CD4-positive, alpha-beta T cell treated with Interleukin-6 at 100 ng/mL for 8 hours (primary cell): ENCODE measurements around the gene CD9.

Source experiments
- DNase-seq: peaks from one replicate; pipeline ENCODE4 v3.0.0-alpha.2; 2020; ENCODE audit warnings: mixed read lengths, low spot score

The CD9 gene

DNA sequence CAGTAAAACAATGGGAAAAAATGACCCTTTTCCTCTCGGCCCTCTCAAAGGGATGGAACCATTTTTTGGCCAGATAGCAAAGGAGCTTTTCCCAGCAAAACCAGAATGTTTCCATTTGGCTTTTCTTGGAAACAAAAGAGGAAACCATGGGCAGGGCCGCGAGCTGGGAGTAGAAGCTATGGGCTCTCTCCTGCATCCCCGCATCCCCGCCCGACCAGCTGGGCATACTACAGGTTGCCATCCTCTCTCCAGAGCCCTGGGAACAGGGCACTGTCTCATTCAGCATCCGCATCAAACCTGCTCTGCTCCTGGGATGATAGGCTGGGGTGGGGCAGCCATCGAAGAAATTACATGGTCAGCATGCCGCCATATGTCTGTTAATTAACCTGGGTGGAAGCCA lies 20.9 kb downstream of the CD9 start:
- DNase-seq = no peak

DNA sequence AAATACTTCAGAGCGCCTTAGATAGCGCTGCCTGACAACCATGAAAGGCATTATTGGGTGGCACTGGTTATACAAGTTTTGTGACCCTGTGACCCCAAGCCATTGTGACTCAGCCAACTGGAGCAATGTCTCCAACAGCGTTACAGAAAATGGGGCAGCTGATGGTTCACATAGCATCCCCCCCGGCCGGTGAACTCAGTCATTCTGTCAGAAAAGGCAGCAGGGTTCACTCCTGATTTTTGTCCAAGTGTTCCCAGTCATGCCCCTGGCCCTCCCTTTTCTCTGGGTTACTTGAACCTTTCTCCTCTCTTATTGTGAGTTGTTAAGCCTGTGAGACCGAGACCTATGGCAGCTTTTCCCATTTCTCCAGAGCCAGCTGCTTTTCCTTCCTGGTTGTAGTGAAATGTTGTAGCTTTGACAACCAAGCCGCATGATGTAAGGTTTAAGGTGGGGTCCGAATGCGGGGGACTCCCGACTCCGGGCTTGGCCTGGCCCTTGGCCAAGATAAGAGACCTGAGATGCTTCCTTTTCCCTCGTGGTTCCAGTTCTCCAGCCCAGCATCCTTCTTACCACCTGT lies 22.0 kb downstream of the CD9 start:
- DNase-seq = no peak

DNA sequence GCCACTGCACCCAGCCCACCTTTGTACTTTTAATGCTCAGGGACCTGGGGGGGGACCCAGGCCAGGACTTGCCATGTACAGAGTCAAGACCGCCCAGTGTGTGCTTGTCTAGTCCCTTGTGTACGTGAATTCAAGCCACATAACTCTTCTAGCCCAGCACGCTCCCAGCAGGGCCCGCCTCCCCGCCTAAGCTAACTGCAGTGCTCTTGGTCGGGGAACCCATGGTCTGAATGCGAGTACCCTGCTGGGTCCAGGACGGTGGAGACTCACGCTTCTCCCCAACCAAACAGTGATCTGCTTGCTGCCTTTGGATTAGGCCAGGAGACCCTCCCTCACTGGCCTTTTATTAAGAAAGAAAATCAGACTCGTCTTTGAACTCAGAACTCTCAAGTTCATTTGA lies 23.3 kb downstream of the CD9 start:
- DNase-seq = no peak

DNA sequence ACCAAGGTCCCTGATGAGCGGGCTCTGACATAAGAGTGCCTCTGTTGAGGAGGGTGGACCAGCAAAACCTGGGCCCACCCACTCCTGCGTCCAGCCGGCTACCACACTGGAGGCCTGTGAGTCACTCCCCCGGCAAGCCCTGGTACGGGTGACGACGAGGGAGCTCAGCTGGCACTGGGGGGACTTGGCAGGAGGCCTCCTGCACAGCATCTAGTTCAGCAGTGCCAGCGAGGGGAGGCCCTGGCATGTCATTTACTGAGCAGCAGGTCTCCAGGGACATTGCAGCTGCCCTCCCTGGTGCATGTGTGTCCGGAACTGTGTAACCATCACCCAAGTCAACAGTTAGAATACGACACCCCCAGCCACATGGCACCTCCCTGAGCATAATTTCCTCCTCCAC lies 24.4 kb downstream of the CD9 start:
- DNase-seq = no peak

DNA sequence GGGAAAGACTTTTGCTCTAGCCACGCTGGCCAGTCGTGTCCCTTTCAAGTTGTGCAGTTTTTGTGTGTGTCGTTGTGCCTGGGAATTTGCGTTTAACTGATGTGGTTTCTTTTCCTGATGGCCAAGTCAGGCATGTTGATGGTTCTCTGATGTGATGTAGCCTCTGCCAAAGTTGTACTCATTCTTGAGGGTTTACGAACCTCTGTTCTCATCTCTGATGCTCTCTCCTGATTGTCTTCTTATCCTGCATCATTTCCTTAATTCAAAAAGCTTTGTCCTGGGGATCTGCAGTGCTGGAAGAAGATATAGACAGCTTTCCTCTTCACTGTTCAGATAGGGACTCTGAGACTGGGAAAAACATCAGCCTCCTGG lies 25.4 kb downstream of the CD9 start:
- no peak for DNase-seq

DNA sequence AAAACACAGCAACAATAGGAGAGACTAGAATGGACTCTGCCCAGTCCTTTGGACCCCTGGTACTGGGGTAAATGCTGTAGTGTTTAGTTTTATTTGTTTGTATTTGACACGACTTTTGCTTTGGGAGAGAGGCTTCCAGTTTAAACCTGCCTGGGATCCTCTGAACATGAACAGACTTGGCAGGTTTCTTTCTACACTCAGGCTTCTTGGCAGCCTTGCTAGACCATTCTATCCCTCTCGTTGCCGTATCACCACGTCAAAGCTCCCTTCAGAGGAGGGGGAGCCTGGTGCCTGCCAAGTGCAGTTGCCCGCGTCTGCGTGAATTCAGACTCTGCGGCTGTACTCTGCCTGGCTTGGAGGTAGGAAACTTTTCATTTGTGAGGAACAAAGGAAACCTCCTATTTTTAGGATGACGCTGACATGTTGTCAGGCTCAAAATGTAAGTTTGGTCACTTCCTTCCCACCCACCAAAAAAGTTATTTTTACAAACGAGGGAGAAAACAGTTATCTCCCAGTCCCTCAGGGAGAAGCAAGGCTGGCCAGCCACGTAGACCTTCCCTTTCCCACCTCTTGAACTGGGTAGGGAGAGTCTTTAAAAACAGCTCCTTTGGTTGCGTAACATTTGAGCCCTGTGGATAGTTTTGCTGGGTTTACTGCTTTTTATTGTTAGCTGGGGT lies 25.9 kb downstream of the CD9 start:
- no peak for DNase-seq

DNA sequence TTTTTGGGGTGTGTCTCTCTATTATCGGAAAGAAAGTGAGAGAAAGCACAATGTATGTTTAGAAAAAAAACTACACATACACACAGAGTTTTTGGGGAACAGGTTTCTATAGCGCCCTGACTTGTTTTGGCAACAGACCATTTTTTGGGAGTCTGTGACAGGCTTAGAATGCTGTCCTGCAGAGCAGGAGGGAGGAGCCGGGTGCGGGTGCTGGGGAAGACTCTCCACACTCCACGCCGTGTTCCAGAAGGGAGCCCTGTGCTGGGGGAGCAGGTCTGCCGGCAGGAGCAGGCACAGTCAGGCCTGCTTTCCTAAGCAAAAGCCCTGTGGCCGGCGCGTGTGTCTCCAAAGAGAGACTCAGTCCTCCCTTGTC lies 26.5 kb downstream of the CD9 start:
- DNase-seq = no peak

DNA sequence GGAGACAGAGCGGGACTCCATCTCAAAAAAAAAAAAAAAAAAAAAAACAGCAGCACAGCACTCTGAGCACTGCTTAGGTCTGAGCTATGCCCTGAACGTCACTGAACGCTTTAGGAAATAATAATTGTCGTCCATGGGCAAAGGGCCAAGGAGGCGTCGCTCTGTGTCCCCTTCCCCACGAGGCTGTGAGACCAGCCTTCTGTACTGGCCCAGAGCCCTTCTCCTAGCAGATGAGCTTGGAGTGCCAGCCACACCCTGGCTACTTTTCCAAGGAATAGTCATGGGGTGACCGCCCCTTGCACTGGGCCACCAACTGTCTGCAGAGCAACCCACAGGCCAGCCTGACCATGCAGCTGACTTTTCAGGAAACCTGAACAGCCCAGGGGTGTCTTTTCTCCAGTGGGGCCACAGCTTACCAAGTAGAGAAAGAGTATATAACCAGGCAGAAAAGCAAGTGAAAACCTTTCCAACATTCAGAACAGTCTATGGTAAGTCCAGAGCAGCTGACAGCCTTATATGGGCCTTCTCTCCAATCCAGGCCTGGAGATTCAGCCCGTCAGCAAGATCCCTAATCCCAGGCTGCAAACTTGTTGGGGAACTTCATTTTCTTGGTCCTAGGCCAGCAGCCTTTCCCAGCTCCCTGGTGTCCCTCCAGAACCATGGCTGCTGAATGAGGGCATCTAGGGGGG lies 28.5 kb downstream of the CD9 start:
- no peak for DNase-seq

DNA sequence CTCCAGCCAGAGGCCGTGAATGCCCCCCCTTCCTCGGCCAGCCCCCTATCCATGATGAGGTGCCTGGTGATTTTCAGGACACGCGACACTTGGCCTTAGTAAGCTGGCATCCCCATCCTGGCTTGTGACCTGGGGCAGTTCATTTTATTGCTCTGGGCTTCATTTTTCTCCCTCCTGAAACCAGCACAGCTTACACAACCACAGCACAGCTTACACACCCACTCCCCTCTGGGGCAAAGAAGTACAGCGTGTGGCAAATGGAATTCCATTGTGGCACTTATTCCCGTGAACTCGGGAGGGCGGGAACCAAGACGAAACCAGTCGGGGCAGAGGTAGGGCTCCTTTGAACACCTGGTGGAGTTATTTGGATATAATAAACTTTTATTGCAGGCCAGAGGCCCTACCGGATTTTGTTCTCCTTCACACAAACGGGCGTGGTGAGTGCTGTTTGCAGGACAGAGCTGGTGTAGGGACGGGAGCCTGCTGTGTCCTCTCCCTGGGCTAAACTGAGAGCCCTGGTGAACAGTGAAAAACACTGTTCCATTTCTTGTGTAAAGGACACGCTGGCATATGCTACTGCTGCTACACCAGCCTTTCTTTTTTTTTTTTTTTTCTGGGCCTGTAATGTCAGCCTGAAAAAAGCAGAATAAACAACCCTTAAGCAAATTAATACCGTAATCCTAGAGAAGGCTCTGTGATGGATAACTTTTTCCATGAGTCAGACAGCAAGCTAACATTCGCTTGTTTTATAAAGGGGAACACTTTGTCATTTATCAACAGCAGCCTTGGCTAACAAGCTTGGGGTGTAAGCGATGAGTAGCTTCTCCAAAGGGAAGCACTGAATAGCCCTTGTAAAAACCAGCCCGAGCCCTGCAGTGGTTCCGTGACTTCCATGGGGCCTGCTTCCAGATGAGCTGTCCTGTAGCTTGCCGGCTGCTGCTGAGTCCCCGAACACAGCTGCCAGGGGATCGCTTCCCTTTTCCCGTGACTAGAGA lies 29.3 kb downstream of the CD9 start:
- DNase-seq = no peak

DNA sequence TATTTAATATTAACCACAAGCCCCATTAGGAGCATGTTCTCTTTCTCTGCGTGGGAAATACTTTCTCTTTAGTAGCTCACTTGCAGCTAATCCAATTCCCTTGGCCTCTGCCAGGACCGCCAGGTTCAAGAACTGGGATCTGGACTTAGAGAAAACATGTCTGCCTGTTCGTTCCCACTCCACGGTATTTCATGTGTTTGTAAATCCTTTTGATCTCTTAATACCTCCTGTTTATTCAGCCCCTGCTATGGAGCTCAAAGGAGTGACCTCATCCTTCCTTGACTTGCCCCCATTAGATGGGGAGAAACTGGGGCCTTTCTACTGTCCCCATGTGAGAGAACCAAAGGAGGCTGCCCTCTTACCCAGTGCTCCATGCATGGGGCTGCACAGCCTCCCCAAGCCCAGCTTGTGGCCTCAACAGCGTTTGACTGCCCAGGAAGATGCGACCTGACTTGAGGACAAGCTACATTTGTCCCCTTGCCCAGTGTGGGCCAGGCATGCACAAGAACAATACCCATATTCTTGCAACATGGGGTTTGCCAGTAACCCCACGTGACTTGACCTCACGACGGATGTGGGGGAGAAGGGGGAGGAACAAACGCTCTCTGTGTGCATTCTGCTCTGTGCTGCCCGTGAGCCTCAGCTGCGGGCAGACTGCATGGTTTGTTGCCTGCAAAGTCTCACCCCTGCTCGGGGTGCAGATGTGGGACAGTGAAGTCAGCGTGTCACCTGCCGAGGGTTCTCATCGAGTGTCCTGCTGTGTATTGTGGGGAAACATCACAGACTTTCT lies 30.3 kb downstream of the CD9 start:
- DNase-seq = peak; percentile 83

DNA sequence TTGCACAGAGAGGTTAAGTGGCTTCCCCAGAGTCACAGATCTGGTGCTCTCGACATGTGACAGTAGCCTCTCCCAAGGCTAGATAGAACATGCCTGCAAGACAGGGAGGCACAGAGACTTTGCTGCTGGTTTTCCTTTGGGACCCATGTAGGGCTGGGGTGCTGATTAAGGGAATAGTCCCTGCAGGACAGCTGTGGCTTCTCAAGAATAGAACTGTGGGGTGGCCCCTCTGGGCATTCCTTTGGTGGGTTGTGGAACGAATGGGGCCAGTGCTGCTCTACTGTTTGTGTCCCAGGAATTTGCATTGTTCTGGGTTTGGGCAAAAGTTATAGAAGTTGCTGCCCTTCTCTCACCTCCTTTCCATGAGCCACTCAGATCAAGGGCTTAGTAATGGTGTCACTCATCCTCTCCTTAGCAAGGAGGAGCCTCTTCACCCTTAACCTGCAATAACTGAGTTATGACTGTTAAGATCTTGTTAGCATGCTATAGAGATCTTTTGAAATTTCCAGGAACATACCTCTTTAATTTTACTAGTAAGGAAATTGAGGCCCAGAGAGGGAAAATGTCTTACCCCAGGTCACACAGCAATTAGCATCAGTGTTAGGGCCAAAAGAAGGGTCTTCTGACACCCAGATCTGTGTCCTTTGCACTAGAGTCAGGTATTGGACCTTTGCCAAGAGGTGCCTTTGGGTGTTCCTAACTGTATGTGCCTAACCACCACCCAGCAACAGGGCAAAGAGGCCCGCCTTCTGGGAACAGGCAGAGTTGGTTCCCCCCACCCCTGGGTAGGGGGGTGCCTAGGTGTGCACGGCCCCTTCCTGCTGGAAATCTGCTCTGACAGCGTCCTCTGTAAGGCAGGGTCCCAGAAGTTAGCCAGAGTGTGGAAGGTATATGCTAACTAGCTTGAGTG lies 31.4 kb downstream of the CD9 start:
- DNase-seq = no peak

DNA sequence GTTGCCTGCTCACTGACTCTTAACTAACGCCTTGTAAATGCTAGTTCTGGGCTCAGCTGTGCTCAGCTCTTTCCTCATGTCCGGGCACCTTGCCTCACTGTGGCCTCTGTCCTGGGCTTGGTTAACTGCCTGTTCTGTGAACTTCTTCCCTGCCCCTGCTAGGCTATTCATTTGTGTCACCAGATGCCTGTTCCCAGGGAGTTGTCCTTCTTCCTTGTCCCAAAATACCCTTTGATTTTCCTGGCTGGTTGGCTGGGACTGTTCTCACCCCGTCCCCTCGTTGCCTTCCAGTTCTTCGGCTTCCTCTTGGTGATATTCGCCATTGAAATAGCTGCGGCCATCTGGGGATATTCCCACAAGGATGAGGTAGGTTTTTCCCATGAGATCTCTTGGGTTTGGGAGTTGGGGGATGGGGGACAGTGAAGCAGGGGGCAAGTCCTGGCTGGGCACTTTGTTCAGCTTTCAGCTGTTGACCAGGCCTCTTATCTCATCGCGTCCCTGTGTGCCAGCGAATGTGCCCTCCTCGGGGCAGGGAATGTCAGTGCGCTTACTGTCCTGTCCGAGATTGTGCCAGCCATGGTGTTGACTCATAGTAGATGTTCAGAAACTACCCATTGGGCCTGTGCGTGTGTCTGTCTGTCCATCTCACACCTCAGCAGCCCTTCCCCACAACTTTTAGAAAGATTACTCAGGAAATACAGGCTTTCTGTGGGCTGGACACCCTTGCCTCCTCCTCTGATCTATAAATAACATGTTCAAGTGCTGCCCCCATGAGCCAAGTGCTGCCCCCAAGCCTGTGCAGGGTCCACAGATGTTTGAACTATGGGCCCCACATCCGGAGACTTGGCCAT lies 33.1 kb downstream of the CD9 start:
- no peak for DNase-seq

DNA sequence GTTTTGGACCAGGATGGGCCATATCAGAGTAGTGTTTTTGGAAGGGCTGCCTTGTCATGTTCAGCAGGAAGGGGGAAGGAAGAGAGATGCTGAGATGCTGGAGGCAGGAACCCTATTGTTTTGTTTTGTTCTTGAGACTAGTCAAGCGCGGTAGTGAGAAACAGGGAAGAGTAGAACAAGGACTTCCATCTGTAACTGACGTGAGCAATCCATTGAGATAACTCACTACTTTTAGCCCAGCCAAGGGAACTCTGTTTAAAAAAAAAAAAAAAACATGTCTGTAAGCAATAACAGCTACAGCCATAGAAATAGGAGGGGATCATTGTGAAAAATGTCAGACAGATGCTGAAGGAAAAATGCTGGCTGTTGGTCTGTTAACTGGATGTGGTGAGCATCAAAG lies 34.0 kb downstream of the CD9 start:
- DNase-seq = no peak

DNA sequence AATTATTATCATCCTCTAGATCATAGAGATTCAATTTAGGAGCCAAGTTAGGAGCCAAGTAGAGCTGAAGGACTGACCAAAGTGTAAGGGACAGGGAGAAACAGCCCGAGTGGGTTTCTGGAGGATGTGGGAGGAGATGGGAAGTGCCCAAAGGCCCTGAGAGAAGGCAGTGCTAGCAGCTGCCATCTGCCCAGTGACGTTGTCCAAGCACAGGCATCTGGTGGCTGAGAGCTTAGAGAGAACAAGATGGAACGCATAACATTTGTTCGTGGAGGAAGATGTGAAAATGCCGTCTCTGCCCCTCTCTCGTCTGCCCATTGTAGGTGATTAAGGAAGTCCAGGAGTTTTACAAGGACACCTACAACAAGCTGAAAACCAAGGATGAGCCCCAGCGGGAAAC lies 34.7 kb downstream of the CD9 start:
- no peak for DNase-seq

DNA sequence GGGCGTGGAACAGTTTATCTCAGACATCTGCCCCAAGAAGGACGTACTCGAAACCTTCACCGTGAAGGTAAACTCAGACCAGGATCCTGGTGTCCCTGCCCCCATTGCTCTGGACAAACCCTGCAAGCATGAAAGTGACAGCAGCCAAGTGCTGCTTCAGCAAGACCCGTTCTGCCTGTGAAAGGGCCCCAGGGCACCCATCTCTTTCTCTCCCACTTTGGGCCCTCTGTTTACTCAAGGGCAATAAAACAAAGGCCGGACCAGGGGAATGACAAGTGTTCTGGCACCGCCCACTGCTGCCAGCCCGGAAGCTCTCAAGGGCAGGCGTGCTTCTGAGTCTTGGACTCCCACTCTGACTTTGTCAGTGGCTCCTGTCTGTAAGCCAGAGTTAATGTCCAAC lies 35.3 kb downstream of the CD9 start:
- no peak for DNase-seq

DNA sequence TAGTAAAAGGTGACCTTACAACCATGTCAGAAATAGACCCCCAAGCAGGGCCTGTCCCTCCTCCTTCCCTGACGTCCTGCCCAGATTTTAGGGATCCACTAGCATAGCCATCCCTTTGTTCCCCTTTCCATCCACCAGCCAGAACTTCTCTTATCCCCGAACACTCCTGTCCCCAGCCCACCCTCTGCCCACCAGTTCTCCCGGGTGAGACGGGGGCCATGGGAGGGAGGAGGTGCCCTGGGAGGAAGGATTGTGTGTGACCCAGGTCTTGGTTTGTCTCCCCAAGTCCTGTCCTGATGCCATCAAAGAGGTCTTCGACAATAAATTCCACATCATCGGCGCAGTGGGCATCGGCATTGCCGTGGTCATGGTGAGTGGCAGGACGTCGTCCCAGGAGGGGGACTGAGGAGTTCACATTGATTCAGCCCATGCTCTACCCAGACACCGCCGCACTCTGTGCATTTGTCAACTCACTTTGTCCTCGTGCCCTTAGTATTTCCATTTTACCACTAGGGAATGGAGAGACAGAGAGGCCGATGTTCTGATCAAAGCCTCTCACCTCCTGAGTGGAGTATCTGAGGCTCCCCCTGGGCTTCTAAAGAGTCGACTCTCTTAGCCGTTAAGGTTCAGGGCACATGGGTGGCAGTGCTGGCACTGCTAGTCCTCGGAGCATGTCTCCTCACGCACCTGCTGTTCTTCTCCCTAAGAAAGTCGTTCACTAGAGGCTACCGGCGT lies 35.9 kb downstream of the CD9 start:
- DNase-seq = no peak

DNA sequence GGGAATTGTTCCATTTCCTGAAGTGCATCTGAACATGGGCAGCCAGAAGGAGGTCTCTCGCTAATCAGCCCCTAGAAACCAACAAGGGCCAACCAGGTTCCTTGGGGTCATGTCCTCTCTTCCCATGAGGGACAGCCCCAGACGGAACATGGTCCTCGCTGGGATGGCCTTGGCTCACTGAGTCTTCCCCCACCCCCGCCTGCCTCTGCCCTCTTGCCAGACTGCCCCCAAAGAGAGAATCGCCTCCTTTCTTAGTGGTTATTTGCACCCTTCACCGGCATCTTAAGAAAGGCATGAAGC lies 36.4 kb downstream of the CD9 start:
- no peak for DNase-seq

DNA sequence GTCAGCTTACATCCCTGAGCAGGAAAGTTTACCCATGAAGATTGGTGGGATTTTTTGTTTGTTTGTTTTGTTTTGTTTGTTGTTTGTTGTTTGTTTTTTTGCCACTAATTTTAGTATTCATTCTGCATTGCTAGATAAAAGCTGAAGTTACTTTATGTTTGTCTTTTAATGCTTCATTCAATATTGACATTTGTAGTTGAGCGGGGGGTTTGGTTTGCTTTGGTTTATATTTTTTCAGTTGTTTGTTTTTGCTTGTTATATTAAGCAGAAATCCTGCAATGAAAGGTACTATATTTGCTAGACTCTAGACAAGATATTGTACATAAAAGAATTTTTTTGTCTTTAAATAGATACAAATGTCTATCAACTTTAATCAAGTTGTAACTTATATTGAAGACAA lies 37.6 kb downstream of the CD9 start:
- no peak for DNase-seq

DNA sequence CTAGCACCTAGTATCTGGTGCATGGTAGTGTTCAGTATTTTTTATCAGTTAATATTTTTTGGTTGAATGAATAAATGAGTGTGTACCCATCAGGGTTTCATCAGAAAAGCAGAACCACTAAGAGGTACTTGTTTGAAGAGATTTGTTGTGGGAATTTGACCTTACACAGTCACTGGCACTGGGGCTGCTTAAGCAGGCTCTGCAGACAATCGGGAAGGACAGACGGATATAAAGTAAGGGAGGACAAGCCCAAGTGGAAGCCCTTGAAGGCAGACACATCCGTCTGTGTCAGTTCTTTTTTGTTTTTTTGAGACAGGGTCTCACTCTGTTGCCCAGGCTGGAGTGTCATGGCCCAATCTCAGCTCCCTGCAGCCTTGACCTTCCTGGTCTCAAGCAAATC lies 38.7 kb downstream of the CD9 start:
- DNase-seq = no peak
